Measurements from ENCODE around the gene BCL2L11.

- no peak for TF ChIP-seq PPARA (CRISPR knock-in tag; IDR thresholded peaks at IDR 0.05; ENCODE audit: borderline replicate concordance)
- no peak for TF ChIP-seq ZFP30 (CRISPR knock-in tag; IDR thresholded peaks at IDR 0.05)
- no peak for TF ChIP-seq ARNTL (CRISPR knock-in tag; IDR thresholded peaks at IDR 0.05; ENCODE audit: borderline replicate concordance, low read depth)
- TF ChIP-seq CREB5 (CRISPR knock-in tag; IDR thresholded peaks at IDR 0.05; ENCODE audit: low read depth): no peak
- TF ChIP-seq ZFP3 (CRISPR knock-in tag; IDR thresholded peaks at IDR 0.05): no peak
- TF ChIP-seq PATZ1 (CRISPR knock-in tag; IDR thresholded peaks at IDR 0.05; ENCODE audit: borderline replicate concordance): no peak
These were observed 48.0 kb downstream of the BCL2L11 start for GRCh38 chr2:111168528-111169239.
